Measurements from ENCODE around the gene MYL4.

DNA sequence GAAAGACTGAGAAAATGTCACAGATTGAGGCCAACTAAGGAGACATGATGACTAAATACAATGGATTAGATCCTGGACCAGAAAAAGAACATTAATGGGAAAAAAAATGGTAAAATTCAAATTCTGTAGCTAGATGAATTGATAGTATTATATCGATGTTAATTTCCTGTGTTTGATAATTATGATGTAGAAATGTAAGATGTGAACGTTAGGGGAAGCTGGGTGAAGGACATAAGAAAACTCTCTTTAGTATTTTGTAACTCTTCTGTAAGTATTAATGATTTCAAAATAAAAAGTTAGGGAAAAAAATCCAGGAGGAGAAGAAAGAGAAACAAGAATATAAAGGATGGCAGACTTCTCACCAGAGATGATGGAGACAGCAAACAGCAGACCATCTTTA lies 41.7 kb downstream of the MYL4 start:
- TF ChIP-seq EZH2 (IDR thresholded peaks at IDR 0.05; ENCODE audit: borderline replicate concordance, low read depth, low read length, severe bottlenecking) (no peak), POLR2AphosphoS5 (IDR thresholded peaks at IDR 0.05; ENCODE audit: insufficient read depth, low read depth, low read length) (no peak), POLR2A (IDR thresholded peaks at IDR 0.05; ENCODE audit: low read depth, low read length) (no peak)

Measured in endothelial cell of umbilical vein (primary cell).